ACC112 (cell line): Measurements from ENCODE around the gene GNAT2.

ENCODE experiments used
- H2AFZ ChIP-seq: fragments of 200-600 bp; sonication (generic); one replicate; pipeline ENCODE4 v1.6.0; 2017; ENCODE audit warnings: antibody characterized with exemption, low read length; ENCODE audit not compliant: unreplicated experiment
- H3K27ac ChIP-seq: fragments of 200-600 bp; sonication (generic); 2 replicates; pipeline ENCODE4 v1.5.1; 2014; ENCODE audit warnings: low read depth, mild to moderate bottlenecking, antibody characterized with exemption, low read length, moderate library complexity
- H3K27me3 ChIP-seq: fragments of 200-600 bp; sonication (generic); 2 replicates; pipeline ENCODE4 v1.6.1; 2014; ENCODE audit warnings: mild to moderate bottlenecking, antibody characterized with exemption, low read length, moderate library complexity, mixed read lengths; ENCODE audit not compliant: insufficient read depth
- H3K36me3 ChIP-seq: fragments of 200-600 bp; sonication (generic); 2 replicates; pipeline ENCODE4 v1.6.1; 2016; ENCODE audit warnings: mild to moderate bottlenecking, antibody characterized with exemption, low read length, moderate library complexity, mixed read lengths; ENCODE audit not compliant: insufficient read depth
- H3K4me1 ChIP-seq: fragments of 200-600 bp; sonication (generic); one replicate; pipeline ENCODE4 v1.6.1; 2016; ENCODE audit warnings: low read length, mixed read lengths; ENCODE audit not compliant: insufficient read depth, unreplicated experiment, control insufficient read depth
- H3K4me3 ChIP-seq: fragments of 200-600 bp; sonication (generic); 2 replicates; pipeline ENCODE4 v1.5.1; 2014; ENCODE audit warnings: mild to moderate bottlenecking, low read depth, low read length
- H3K79me2 ChIP-seq: fragments of 200-600 bp; sonication (generic); one replicate; pipeline ENCODE4 v1.6.0; 2016; ENCODE audit warnings: low read length; ENCODE audit not compliant: control insufficient read depth, unreplicated experiment, insufficient read depth

GNAT2 gene

GRCh38 chr1:109573785-109574184, 45.6 kb downstream of the GNAT2 start:
- Histone ChIP-seq H3K27me3 (no peaks in the 10 kb centered on the region), H3K4me3 (no peak overlapping the region), H3K79me2 (peaks cover 52% of the 10 kb centered on the region), H3K36me3 (no peaks in the 10 kb centered on the region), H3K27ac (no peak overlapping the region), H2AFZ (no peak overlapping the region), H3K4me1 (peaks cover 15% of the 10 kb centered on the region)

GRCh38 chr1:109570414-109570813, 49.0 kb downstream of the GNAT2 start:
- H3K79me2 ChIP-seq: peaks cover 82% of the 10 kb centered on the region
- H3K27ac ChIP-seq: no peak overlapping the region
- no peaks in the 10 kb centered on the region for H3K36me3 ChIP-seq
- H3K27me3 ChIP-seq: no peaks in the 10 kb centered on the region
- H3K4me1 ChIP-seq: peaks cover 11% of the 10 kb centered on the region
- H2AFZ ChIP-seq: no peak overlapping the region
- no peak overlapping the region for H3K4me3 ChIP-seq

GRCh38 chr1:109569323-109569722, 50.1 kb downstream of the GNAT2 start:
- Histone ChIP-seq H3K27me3 (no peaks in the 10 kb centered on the region), H3K4me1 (peaks cover 11% of the 10 kb centered on the region), H3K4me3 (no peak overlapping the region), H3K79me2 (peaks cover 91% of the 10 kb centered on the region), H3K27ac (no peak overlapping the region), H2AFZ (no peak overlapping the region), H3K36me3 (no peaks in the 10 kb centered on the region)

DNA sequence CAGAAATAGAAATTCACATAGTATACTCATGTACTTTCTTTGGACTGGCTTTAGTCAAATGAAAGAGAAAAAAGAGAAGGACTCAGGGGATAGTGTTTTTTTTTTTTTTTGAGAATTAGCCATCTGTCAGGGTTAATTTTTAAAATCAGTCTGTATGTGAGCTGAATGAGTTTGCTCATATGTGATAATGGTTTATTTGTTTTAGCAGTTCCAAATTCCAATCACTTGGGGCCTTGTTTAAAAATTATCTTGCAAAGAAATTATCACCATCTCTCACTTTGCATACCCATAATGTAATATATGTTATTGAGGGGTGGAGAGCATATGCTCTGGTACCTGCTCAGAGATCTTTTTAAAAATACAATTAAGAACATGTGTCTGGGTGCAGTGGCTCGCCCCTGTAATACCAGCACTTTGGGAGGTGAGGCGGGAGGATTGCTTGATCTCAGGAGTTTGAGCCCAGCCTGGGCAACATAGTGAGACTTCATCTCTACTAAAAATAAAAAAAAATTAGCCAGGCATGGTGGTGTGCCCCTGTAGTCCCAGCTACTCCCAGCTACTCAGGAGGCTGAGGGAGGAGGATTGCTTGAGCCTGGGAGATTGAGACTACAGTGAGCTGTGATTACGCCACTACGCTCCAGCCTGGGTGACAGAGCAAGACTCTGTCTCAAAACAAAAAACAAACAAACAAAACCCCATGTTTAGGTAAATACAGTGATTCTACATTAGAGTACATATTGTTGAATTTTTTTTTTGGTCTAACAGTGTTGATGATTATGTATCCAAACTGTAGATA, 51.3 kb downstream of the GNAT2 start:
- Histone ChIP-seq H3K79me2 (peaks cover 94% of the 10 kb centered on the region), H2AFZ (no peak overlapping the region), H3K27me3 (no peaks in the 10 kb centered on the region), H3K36me3 (no peaks in the 10 kb centered on the region), H3K4me1 (peaks cover 13% of the 10 kb centered on the region), H3K4me3 (no peak overlapping the region), H3K27ac (no peak overlapping the region)

GRCh38 chr1:109566982-109567381, 52.4 kb downstream of the GNAT2 start:
- Histone ChIP-seq H3K27me3 (no peaks in the 10 kb centered on the region), H3K27ac (no peak overlapping the region), H3K4me1 (peaks cover 20% of the 10 kb centered on the region), H3K79me2 (peaks cover 96% of the 10 kb centered on the region), H3K36me3 (no peaks in the 10 kb centered on the region), H2AFZ (no peak overlapping the region), H3K4me3 (no peak overlapping the region)

- H3K27ac ChIP-seq: no peak overlapping the region
- no peaks in the 10 kb centered on the region for H3K27me3 ChIP-seq
- peaks cover 20% of the 10 kb centered on the region for H3K4me1 ChIP-seq
Observed at GRCh38 chr1:109565241-109565640, 54.2 kb downstream of the GNAT2 start.

GRCh38 chr1:109564194-109564878, 55.1 kb downstream of the GNAT2 start:
- peaks cover 14% of the 10 kb centered on the region for H3K4me1 ChIP-seq
- H3K36me3 ChIP-seq: no peaks in the 10 kb centered on the region
- H3K27ac ChIP-seq: no peak overlapping the region
- no peak overlapping the region for H2AFZ ChIP-seq
- H3K79me2 ChIP-seq: peaks cover 98% of the 10 kb centered on the region
- no peak overlapping the region for H3K4me3 ChIP-seq
- H3K27me3 ChIP-seq: no peaks in the 10 kb centered on the region

More at GRCh38 chr1:109565241-109565640, 54.2 kb downstream of the GNAT2 start:
- Histone ChIP-seq H3K36me3 (no peaks in the 10 kb centered on the region), H2AFZ (no peak overlapping the region), H3K79me2 (peaks cover 97% of the 10 kb centered on the region), H3K4me3 (no peak overlapping the region)

- Histone ChIP-seq H3K79me2 (peaks cover 98% of the 10 kb centered on the region), H2AFZ (no peak overlapping the region), H3K27ac (no peak overlapping the region), H3K4me3 (no peak overlapping the region), H3K27me3 (no peaks in the 10 kb centered on the region), H3K36me3 (0 out of 2 replicates have a peak, but pooled peaks cover 5% of the 10 kb centered on the region), H3K4me1 (peaks cover 14% of the 10 kb centered on the region)
Observed at GRCh38 chr1:109559995-109560394, 59.4 kb downstream of the GNAT2 start.

- Histone ChIP-seq H2AFZ (no peak overlapping the region), H3K36me3 (0 out of 2 replicates have a peak, but pooled peaks cover 5% of the 10 kb centered on the region), H3K4me3 (no peak overlapping the region), H3K27me3 (no peaks in the 10 kb centered on the region), H3K79me2 (peaks cover 97% of the 10 kb centered on the region), H3K27ac (no peak overlapping the region), H3K4me1 (peaks cover 6% of the 10 kb centered on the region)
Observed at GRCh38 chr1:109557520-109557919, 61.9 kb downstream of the GNAT2 start.

- Histone ChIP-seq H3K27ac (no peak overlapping the region), H3K4me1 (peaks cover 5% of the 10 kb centered on the region)
Observed at GRCh38 chr1:109556563-109556962, 62.9 kb downstream of the GNAT2 start.

More at GRCh38 chr1:109556563-109556962, 62.9 kb downstream of the GNAT2 start:
- no peaks in the 10 kb centered on the region for H3K27me3 ChIP-seq
- H3K4me3 ChIP-seq: no peak overlapping the region
- peaks cover 97% of the 10 kb centered on the region for H3K79me2 ChIP-seq
- H3K36me3 ChIP-seq: 0 out of 2 replicates have a peak, but pooled peaks cover 5% of the 10 kb centered on the region
- H2AFZ ChIP-seq: no peak overlapping the region
